GM12892 (cell line): ENCODE data around the gene FDX2.

Experiments
- POLR2A ChIP-seq: IDR thresholded peaks from 2 replicates; pipeline ENCODE4 v1.6.1; 2011; ENCODE audit warnings: low read depth, low read length, control low read depth
- POLR2AphosphoS5 ChIP-seq: IDR thresholded peaks from 2 replicates; pipeline ENCODE4 v1.6.1; 2011; ENCODE audit warnings: low read depth, low read length, control low read depth

DNA sequence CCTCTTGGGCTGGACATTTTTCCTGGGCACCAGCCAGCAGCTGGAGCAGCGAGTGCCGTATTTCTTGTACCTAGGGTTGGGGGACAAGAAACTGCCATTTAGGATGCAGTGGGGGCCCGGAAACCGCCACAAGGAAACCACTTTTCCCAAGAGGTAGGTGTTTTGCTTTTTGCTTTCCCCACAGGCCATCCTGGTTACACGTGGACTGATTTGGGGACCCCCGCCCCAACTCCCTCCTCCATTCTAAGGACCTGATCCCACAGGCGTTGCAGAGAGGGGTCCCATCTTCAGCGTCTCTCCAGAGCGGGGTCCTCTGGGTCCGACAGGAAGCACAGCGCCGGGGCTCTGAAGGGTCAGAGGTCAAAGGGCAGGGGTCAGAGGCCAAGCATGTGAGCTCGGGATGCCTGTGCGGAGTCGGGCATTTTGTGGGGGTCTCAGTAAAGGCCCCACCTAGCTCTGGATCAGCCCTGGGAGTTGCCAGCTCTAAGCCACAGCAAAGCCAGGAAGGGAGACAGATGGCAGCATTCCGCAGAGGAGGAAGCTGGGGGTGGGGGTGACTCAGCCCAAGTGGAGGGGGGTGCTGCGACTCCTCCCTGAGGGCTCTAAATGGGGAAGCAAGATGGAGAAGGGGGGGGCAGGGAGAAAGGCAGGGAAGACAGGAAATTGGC, 10.5 kb downstream of the FDX2 start:
- TF ChIP-seq POLR2AphosphoS5 (no peak), POLR2A (no peak)
